ENCODE results near the gene MAP2K6.

Gene MAP2K6

DNA sequence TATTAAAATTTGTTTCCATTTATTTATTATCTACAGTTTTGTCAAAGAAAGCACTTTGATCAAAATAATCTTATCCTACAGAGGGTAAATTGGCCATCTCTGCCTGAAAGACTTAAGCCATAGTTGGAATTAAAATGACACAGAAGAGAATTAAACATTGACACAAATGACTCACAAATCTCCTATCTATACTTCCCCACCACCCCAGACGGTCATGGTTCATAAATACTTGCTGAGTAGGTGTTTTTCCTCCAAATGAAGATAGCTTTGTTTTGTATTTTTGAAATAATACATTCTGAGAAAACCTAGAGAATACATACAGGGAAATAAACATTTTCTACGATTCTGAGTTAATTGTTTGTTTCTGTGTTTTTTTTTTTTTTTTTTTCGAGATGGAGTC lies 142.8 kb downstream of the MAP2K6 start:
- no peak for ATAC-seq (ENCODE audit: insufficient read depth, low read depth)
- H3K9ac ChIP-seq (ENCODE audit: low read depth, low read length) = no peak overlapping the region
- H3K27ac ChIP-seq (ENCODE audit: low read length) = no peak overlapping the region
- H3K27me3 ChIP-seq (ENCODE audit: insufficient read depth, low read length, poor library complexity) = no peaks in the 10 kb centered on the region
- H3K79me2 ChIP-seq (ENCODE audit: insufficient read depth, low read length) = no peaks in the 10 kb centered on the region
- H3K4me2 ChIP-seq (ENCODE audit: insufficient read depth, low read length) = no peak overlapping the region
- H4K20me1 ChIP-seq (ENCODE audit: insufficient read depth, low read length) = no peaks in the 10 kb centered on the region
- H2AFZ ChIP-seq (ENCODE audit: low read depth, low read length) = no peak overlapping the region
- H3K4me3 ChIP-seq (ENCODE audit: low read depth in 1 of 2, low read length in 2 of 2) = no peak overlapping the region
- peaks cover 4% of the 10 kb centered on the region for H3K9me3 ChIP-seq (ENCODE audit: insufficient read depth, low read length, severe bottlenecking)
- no peak for DNase-seq
- H3K36me3 ChIP-seq (ENCODE audit: insufficient read depth, low read length) = no peaks in the 10 kb centered on the region
- TF ChIP-seq EZH2 (IDR thresholded peaks at IDR 0.05; ENCODE audit: borderline replicate concordance, low read depth, low read length, severe bottlenecking) = no peak
- no peaks in the 10 kb centered on the region for H3K4me1 ChIP-seq (ENCODE audit: insufficient read depth, low read length)

DNA sequence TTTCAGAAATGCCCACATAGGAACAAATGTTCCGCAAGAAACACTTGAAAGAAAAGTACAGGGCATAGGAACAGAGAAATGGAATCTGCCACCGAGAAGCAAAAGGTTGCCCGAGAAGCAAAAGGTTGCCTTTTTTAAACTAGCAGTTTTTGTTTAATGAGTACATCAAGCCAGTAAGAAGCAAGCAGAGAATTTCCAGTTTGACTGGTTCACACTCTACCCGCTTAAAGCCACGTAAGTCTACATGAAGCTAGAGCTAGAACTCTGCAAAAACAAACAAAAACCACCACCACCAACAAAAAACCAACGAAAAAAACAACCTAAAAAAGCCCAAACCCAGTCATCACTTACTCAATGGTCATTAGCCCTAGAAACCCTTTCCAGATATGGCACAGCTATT lies 144.3 kb downstream of the MAP2K6 start:
- TF ChIP-seq, protein P1, sequence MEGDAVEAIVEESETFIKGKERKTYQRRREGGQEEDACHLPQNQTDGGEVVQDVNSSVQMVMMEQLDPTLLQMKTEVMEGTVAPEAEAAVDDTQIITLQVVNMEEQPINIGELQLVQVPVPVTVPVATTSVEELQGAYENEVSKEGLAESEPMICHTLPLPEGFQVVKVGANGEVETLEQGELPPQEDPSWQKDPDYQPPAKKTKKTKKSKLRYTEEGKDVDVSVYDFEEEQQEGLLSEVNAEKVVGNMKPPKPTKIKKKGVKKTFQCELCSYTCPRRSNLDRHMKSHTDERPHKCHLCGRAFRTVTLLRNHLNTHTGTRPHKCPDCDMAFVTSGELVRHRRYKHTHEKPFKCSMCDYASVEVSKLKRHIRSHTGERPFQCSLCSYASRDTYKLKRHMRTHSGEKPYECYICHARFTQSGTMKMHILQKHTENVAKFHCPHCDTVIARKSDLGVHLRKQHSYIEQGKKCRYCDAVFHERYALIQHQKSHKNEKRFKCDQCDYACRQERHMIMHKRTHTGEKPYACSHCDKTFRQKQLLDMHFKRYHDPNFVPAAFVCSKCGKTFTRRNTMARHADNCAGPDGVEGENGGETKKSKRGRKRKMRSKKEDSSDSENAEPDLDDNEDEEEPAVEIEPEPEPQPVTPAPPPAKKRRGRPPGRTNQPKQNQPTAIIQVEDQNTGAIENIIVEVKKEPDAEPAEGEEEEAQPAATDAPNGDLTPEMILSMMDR (IDR thresholded peaks at IDR 0.05; ENCODE audit: borderline replicate concordance, extremely low read depth, low read length, poor library complexity, severe bottlenecking) = no peak
- TF ChIP-seq EZH2 (IDR thresholded peaks at IDR 0.05; ENCODE audit: borderline replicate concordance, low read depth, low read length, severe bottlenecking) = no peak
- no peak overlapping the region for H3K4me3 ChIP-seq (ENCODE audit: low read depth in 1 of 2, low read length in 2 of 2)
- no peaks in the 10 kb centered on the region for H3K79me2 ChIP-seq (ENCODE audit: insufficient read depth, low read length)

DNA sequence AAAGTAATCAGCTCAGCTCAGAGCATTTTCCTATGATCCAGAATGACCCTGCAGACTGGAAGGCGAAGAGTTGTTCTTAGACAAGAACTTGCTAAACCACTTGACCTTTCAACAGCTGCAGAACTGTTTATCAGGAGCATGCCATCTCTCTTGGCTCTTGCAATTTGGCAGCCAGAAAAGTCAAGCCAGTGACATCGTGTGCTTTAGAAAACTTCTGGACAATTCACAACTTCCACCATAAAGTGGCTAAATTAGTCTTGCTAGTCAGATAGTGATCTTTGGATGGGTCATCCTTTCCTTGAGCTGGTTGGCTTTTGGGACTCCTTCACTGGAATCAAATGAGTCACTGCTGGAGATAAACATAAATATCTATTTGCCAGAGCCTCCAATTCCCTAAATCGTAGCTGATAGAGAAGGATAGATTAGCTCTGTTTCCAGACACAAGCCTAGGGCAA lies 146.5 kb downstream of the MAP2K6 start:
- DNase-seq (no peak), ATAC-seq (ENCODE audit: insufficient read depth, low read depth) (no peak)
- H3K9ac ChIP-seq (ENCODE audit: low read depth, low read length) = no peak overlapping the region
- H3K27me3 ChIP-seq (ENCODE audit: insufficient read depth, low read length, poor library complexity) = no peaks in the 10 kb centered on the region
- no peaks in the 10 kb centered on the region for H3K36me3 ChIP-seq (ENCODE audit: insufficient read depth, low read length)
- H3K27ac ChIP-seq (ENCODE audit: low read length) = no peak overlapping the region
- no peaks in the 10 kb centered on the region for H3K4me1 ChIP-seq (ENCODE audit: insufficient read depth, low read length)
- TF ChIP-seq, protein P1 (IDR thresholded peaks at IDR 0.05; ENCODE audit: borderline replicate concordance, extremely low read depth, low read length, poor library complexity, severe bottlenecking) = no peak
- no peak for TF ChIP-seq EZH2 (IDR thresholded peaks at IDR 0.05; ENCODE audit: borderline replicate concordance, low read depth, low read length, severe bottlenecking)
- H3K4me3 ChIP-seq (ENCODE audit: low read depth in 1 of 2, low read length in 2 of 2) = no peak overlapping the region
- H3K4me2 ChIP-seq (ENCODE audit: insufficient read depth, low read length) = no peak overlapping the region
- H3K9me3 ChIP-seq (ENCODE audit: insufficient read depth, low read length, severe bottlenecking) = no peaks in the 10 kb centered on the region
- no peak overlapping the region for H2AFZ ChIP-seq (ENCODE audit: low read depth, low read length)
- H4K20me1 ChIP-seq (ENCODE audit: insufficient read depth, low read length) = no peaks in the 10 kb centered on the region
- H3K79me2 ChIP-seq (ENCODE audit: insufficient read depth, low read length) = no peaks in the 10 kb centered on the region

More for the DNA sequence above, 144.3 kb downstream of the MAP2K6 start:
- no peak overlapping the region for H3K9ac ChIP-seq (ENCODE audit: low read depth, low read length)
- no peak overlapping the region for H3K4me2 ChIP-seq (ENCODE audit: insufficient read depth, low read length)
- H3K36me3 ChIP-seq (ENCODE audit: insufficient read depth, low read length) = no peaks in the 10 kb centered on the region
- ATAC-seq (ENCODE audit: insufficient read depth, low read depth) (no peak), DNase-seq (no peak)
- H3K27ac ChIP-seq (ENCODE audit: low read length) = no peak overlapping the region
- no peaks in the 10 kb centered on the region for H3K27me3 ChIP-seq (ENCODE audit: insufficient read depth, low read length, poor library complexity)
- H3K9me3 ChIP-seq (ENCODE audit: insufficient read depth, low read length, severe bottlenecking) = no peaks in the 10 kb centered on the region
- H4K20me1 ChIP-seq (ENCODE audit: insufficient read depth, low read length) = no peaks in the 10 kb centered on the region
- H2AFZ ChIP-seq (ENCODE audit: low read depth, low read length) = no peak overlapping the region
- no peaks in the 10 kb centered on the region for H3K4me1 ChIP-seq (ENCODE audit: insufficient read depth, low read length)

DNA sequence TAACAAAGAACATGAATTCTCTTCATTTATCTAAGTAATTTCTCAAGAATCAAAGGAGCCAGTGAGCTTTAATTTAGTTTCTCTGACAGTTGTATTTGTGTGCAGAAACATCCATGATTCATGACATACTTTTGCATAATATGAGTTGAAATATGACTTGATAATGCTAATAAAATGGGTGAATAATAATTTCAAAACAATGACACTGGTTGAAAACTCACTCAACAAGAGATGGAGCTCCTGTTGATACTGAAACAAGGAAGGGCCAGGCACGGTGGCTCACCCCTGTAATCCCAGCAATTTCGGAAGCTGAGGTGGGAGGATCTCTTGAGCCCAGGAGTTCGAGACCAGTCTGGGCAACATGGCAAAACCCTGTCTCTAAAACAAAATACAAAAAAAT lies 147.0 kb downstream of the MAP2K6 start:
- Histone ChIP-seq H3K79me2 (ENCODE audit: insufficient read depth, low read length) (no peaks in the 10 kb centered on the region), H3K36me3 (ENCODE audit: insufficient read depth, low read length) (no peaks in the 10 kb centered on the region), H3K27me3 (ENCODE audit: insufficient read depth, low read length, poor library complexity) (no peaks in the 10 kb centered on the region), H3K4me1 (ENCODE audit: insufficient read depth, low read length) (no peaks in the 10 kb centered on the region), H3K27ac (ENCODE audit: low read length) (no peak overlapping the region), H2AFZ (ENCODE audit: low read depth, low read length) (no peak overlapping the region), H4K20me1 (ENCODE audit: insufficient read depth, low read length) (no peaks in the 10 kb centered on the region), H3K9ac (ENCODE audit: low read depth, low read length) (no peak overlapping the region), H3K4me3 (ENCODE audit: low read depth in 1 of 2, low read length in 2 of 2) (no peak overlapping the region), H3K9me3 (ENCODE audit: insufficient read depth, low read length, severe bottlenecking) (no peaks in the 10 kb centered on the region), H3K4me2 (ENCODE audit: insufficient read depth, low read length) (no peak overlapping the region)
- TF ChIP-seq, protein P1 (IDR thresholded peaks at IDR 0.05; ENCODE audit: borderline replicate concordance, extremely low read depth, low read length, poor library complexity, severe bottlenecking) = no peak
- TF ChIP-seq EZH2 (IDR thresholded peaks at IDR 0.05; ENCODE audit: borderline replicate concordance, low read depth, low read length, severe bottlenecking) = no peak
- ATAC-seq (ENCODE audit: insufficient read depth, low read depth) (no peak), DNase-seq (no peak)
